GM10847 (cell line): ENCODE data around the gene ARHGAP22.

Experiments
- POLR2A ChIP-seq: IDR thresholded peaks from 2 replicates; pipeline ENCODE4 v1.6.1; 2011; ENCODE audit not compliant: insufficient read length; ENCODE audit errors: extremely low read depth

The ARHGAP22 gene

GRCh38 chr10:48442809-48443177 lies 162.1 kb downstream of the ARHGAP22 start:
- no peak for TF ChIP-seq POLR2A

GRCh38 chr10:48442090-48442808 lies 162.6 kb downstream of the ARHGAP22 start:
- no peak for TF ChIP-seq POLR2A

- TF ChIP-seq POLR2A, result no peak
Observed at GRCh38 chr10:48440771-48441170, 164.1 kb downstream of the ARHGAP22 start.

GRCh38 chr10:48439581-48440041 lies 165.3 kb downstream of the ARHGAP22 start:
- no peak for TF ChIP-seq POLR2A

- no peak for TF ChIP-seq POLR2A
Observed at GRCh38 chr10:48439031-48439430, 165.8 kb downstream of the ARHGAP22 start.

GRCh38 chr10:48437546-48437945 lies 167.3 kb downstream of the ARHGAP22 start:
- TF ChIP-seq POLR2A, result no peak

- TF ChIP-seq POLR2A, result no peak
Observed at GRCh38 chr10:48431871-48432270, 173.0 kb downstream of the ARHGAP22 start.

GRCh38 chr10:48430402-48430993 lies 174.4 kb downstream of the ARHGAP22 start:
- no peak for TF ChIP-seq POLR2A

GRCh38 chr10:48429309-48429708 lies 175.6 kb downstream of the ARHGAP22 start:
- TF ChIP-seq POLR2A, result no peak

GRCh38 chr10:48428896-48429295 lies 176.0 kb downstream of the ARHGAP22 start:
- no peak for TF ChIP-seq POLR2A

GRCh38 chr10:48423884-48424283 lies 181.0 kb downstream of the ARHGAP22 start:
- TF ChIP-seq POLR2A, result no peak

GRCh38 chr10:48419714-48420113 lies 185.2 kb downstream of the ARHGAP22 start:
- TF ChIP-seq POLR2A, result no peak

- no peak for TF ChIP-seq POLR2A
Observed at GRCh38 chr10:48418189-48418788, 186.6 kb downstream of the ARHGAP22 start.

- TF ChIP-seq POLR2A, result no peak
Observed at GRCh38 chr10:48417374-48417773, 187.5 kb downstream of the ARHGAP22 start.

GRCh38 chr10:48416584-48417232 lies 188.2 kb downstream of the ARHGAP22 start:
- TF ChIP-seq POLR2A, result no peak

GRCh38 chr10:48414778-48415177 lies 190.1 kb downstream of the ARHGAP22 start:
- no peak for TF ChIP-seq POLR2A

- no peak for TF ChIP-seq POLR2A
Observed at GRCh38 chr10:48414160-48414559, 190.7 kb downstream of the ARHGAP22 start.

- no peak for TF ChIP-seq POLR2A
Observed at GRCh38 chr10:48412933-48413332, 191.9 kb downstream of the ARHGAP22 start.
